Nephron (organoid): ENCODE results near the gene PTH1R.

ENCODE experiments used
- H3K27ac Mint-ChIP-seq, 3 experiments: 2 replicates each; pipeline ENCODE4 v1.8.0; 2020; ENCODE audit warnings: mixed read lengths in 3 of 3, mild to moderate bottlenecking in 2 of 3, moderate library complexity in 1 of 3
- H3K27me3 Mint-ChIP-seq: 2 replicates; pipeline ENCODE4 v1.8.0; 2021; ENCODE audit warnings: low read depth, mild to moderate bottlenecking, moderate library complexity, mixed read lengths
- H3K36me3 Mint-ChIP-seq: 2 replicates; pipeline ENCODE4 v1.8.0; 2020; ENCODE audit warnings: low read depth, mixed read lengths
- H3K4me1 Mint-ChIP-seq: 2 replicates; pipeline ENCODE4 v1.8.0; 2020; ENCODE audit warnings: mixed read lengths
- H3K4me3 Mint-ChIP-seq, 3 experiments: 2 replicates each; pipeline ENCODE4 v1.8.0; 2020; ENCODE audit warnings: mild to moderate bottlenecking in 3 of 3, mixed read lengths in 3 of 3, moderate library complexity in 2 of 3
- H3K9me3 Mint-ChIP-seq: 2 replicates; pipeline ENCODE4 v1.8.0; 2020; ENCODE audit warnings: mixed read lengths
- TF ChIP-seq, protein P1 (sequence below), 3 experiments: fragments of 200-600 bp; sonication (generic); IDR thresholded peaks; one replicate each; pipeline ENCODE4 v1.5.0; 2021; ENCODE audit warnings: antibody characterized with exemption in 3 of 3; ENCODE audit not compliant: unreplicated experiment in 3 of 3

Gene PTH1R

DNA sequence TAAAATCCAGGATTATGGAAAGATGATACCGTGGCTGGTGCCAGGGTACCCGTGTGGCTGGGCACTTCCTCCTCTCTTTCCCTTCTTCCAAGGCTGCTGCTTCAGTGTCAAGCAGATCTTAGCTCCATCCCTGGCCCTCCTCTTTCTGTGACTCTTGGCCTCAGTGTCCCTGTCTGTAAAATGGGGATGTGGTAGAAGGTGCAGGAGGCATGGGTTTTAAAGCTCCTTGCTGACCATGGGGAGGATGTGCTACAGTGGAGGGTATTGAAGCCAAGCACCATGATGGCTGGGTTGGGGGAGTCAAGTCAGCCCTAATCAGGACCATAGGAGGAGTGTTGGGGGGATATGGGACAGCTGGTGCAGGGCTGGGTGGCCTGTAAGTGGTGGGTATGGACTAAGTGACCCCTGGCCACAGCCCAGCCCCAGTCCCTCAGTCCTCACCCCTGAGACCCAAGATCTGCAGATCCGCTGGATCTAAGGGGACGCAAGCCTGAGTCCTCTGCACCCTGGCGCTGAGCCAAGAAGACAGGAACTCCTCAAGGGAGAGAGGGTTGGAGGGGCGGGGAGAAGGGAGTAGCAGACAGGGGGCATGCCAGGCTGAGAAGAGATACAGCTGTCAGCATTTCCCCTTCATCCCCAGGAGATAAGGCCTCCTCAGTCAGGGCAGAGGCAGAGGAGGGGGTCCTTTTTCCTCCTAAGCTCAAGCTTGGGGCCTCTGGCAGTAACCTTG lies 12.0 kb downstream of the PTH1R start:
- Mint-ChIP-seq H3K27me3 (peaks cover 23% of the 10 kb centered on the region), H3K9me3 (no peaks in the 10 kb centered on the region), H3K4me1 (peaks cover 38% of the 10 kb centered on the region), H3K36me3 (peaks cover 20% of the 10 kb centered on the region), H3K4me3 (peak overlapping the region in 2 of 3 experiments; percentile 9 to 57), H3K27ac (peak overlapping the region in 2 of 3 experiments; percentile 73)
- TF ChIP-seq, protein P1, sequence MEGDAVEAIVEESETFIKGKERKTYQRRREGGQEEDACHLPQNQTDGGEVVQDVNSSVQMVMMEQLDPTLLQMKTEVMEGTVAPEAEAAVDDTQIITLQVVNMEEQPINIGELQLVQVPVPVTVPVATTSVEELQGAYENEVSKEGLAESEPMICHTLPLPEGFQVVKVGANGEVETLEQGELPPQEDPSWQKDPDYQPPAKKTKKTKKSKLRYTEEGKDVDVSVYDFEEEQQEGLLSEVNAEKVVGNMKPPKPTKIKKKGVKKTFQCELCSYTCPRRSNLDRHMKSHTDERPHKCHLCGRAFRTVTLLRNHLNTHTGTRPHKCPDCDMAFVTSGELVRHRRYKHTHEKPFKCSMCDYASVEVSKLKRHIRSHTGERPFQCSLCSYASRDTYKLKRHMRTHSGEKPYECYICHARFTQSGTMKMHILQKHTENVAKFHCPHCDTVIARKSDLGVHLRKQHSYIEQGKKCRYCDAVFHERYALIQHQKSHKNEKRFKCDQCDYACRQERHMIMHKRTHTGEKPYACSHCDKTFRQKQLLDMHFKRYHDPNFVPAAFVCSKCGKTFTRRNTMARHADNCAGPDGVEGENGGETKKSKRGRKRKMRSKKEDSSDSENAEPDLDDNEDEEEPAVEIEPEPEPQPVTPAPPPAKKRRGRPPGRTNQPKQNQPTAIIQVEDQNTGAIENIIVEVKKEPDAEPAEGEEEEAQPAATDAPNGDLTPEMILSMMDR (IDR thresholded peaks at IDR 0.05; ENCODE audit: unreplicated experiment in 3 of 3), result no peak

DNA sequence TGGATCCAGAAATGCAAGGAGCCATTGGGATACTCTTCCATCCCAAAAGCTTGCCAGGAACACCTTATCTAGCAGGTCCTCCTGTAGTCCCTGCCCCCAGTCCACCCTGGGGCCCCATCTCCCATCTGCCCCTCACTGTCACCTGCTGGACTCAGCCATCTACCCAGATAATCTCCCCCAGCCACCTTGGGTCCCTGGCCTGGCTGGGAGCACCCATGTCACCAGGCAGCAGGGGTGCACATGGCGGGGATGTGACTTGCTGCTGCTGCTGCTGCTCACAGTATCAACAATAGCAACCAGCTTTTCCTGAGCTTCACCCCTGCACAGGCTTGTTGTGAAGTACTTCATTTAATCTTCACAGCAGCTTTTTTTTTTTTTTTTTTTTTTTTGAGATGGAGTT lies 12.6 kb downstream of the PTH1R start:
- H3K4me1 Mint-ChIP-seq, result peaks cover 35% of the 10 kb centered on the region

DNA sequence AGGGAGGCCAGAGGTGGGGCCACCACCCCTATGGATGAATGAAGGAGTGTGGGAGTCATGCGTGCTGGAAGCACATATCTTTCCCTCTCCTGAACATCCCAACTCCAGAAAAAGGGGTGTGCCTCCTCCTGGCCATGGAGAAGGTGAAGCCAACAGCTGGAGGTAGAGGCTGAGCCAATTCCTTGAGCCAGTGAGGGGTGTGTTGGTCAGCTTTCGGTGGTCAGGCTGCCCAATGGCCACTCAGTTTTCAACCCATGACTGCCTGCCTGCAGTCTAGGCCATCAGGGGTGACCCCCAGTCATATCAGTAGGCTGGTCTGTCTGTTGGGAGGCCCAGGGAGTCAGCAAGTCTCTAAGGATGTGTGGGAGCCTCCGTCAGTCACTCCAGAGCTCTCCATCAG lies 13.6 kb downstream of the PTH1R start:
- Mint-ChIP-seq H3K4me1 (peaks cover 35% of the 10 kb centered on the region), H3K4me3 (peak overlapping the region; percentile 34 to 51 (median 46)), H3K27me3 (peaks cover 8% of the 10 kb centered on the region), H3K36me3 (peaks cover 16% of the 10 kb centered on the region), H3K27ac (peak overlapping the region in 1 of 3 experiments; percentile 2), H3K9me3 (no peaks in the 10 kb centered on the region)
- TF ChIP-seq, protein P1 (IDR thresholded peaks at IDR 0.05; ENCODE audit: unreplicated experiment in 3 of 3), result no peak

More for the DNA sequence above, 12.6 kb downstream of the PTH1R start:
- peak overlapping the region in 2 of 3 experiments; percentile 4 to 57 for H3K4me3 Mint-ChIP-seq
- H3K27ac Mint-ChIP-seq, result peak overlapping the region in 2 of 3 experiments; percentile 73
- TF ChIP-seq, protein P1 (IDR thresholded peaks at IDR 0.05; ENCODE audit: unreplicated experiment in 3 of 3), result no peak
- H3K36me3 Mint-ChIP-seq, result peaks cover 20% of the 10 kb centered on the region
- no peaks in the 10 kb centered on the region for H3K9me3 Mint-ChIP-seq
- peaks cover 18% of the 10 kb centered on the region for H3K27me3 Mint-ChIP-seq

DNA sequence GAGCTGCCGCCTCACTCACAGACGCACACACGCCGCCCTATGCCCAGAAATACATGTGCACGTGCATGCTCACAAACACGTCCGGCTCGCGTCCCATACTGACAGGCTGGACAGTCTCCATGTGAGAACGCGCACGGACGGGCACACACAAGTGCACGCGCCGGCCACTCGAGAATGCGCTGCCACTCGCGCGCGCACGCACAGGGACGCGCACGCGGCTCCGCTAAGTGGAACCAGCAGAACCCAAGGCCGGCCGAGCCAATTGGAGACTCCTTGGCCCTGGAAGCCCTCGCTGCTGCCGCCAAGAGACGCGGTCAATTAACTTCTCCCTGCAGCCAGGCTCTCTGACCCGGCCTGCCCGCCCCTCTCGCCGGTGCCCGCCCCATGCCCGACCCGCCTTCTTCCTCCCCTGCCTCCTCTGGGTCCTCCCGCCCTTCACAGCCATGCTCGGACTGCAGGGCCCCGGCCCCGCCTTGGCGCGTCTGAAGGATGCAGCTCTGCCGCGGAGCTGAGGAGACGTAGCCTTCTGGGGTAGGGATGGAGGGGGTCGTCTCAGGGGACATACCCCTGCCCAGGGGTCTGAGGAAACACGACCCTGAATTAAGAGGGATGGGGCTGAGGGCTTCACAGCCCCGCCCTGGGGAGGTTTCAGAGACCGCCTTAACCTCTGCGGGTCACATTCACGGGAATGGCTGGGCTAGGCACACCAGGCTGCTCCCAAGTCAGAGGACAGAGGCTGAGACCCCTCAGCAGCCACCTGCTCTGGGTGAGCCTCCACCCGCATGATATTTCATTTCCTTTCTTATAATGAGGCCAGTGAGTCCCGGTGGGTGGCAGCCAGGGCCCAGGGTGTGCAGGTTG lies 15.0 kb downstream of the PTH1R start:
- Mint-ChIP-seq H3K4me1 (peaks cover 34% of the 10 kb centered on the region), H3K27ac (peak overlapping the region in 2 of 3 experiments; percentile 58 to 62), H3K9me3 (no peaks in the 10 kb centered on the region), H3K4me3 (peak overlapping the region; percentile 46 to 76 (median 75)), H3K27me3 (peaks cover 8% of the 10 kb centered on the region), H3K36me3 (peaks cover 14% of the 10 kb centered on the region)
- TF ChIP-seq, protein P1 (IDR thresholded peaks at IDR 0.05; ENCODE audit: unreplicated experiment in 3 of 3), result peak in 1 of 3 experiments; percentile 11

DNA sequence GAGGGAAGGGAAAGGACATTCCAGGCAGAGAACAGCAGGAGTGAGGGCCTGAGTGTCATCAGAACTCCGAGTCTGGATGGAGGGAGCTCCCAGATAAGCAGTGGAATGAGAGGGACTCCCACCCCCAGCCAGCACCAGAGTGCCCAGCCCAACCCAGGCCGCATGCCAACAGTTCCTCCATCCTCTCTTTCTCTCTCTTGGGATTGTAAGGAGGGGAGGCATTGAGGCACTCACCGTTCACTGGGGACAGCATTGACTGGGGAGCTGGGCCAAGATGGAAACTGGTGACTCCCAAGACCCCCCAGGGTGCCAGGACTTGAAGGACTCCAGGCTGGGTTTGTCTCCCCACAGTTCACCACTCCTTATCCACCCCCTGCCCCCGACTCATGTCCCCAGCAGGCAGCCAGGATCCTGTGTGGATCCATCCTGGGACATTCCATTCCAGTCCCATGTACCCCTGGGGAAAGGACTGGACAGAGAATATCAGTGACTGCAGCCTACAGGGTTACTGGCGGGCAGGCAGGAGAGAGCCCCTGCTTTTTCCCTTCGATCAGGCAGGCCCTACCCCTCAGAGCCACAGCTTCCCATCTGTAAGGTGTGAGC lies 15.7 kb downstream of the PTH1R start:
- Mint-ChIP-seq H3K36me3 (peaks cover 10% of the 10 kb centered on the region), H3K9me3 (no peaks in the 10 kb centered on the region), H3K4me3 (peak overlapping the region in 1 of 3 experiments; percentile 46), H3K27me3 (peaks cover 4% of the 10 kb centered on the region), H3K27ac (no peak overlapping the region), H3K4me1 (peaks cover 27% of the 10 kb centered on the region)
- TF ChIP-seq, protein P1 (IDR thresholded peaks at IDR 0.05; ENCODE audit: unreplicated experiment in 3 of 3), result no peak
